Measurements from ENCODE around the gene CLEC11A. TPM values are rescaled to one million over a fixed set of nuclear protein-coding genes. Genes with fewer than 3 reads are reported as not detected.

Gene CLEC11A
- total RNA-seq, 1 experiment from 2014 or later = 7.6 TPM

- no peak for TF ChIP-seq PRDM15 (CRISPR knock-in tag; IDR thresholded peaks at IDR 0.05)
- TF ChIP-seq ETV6 (CRISPR knock-in tag; IDR thresholded peaks at IDR 0.05) = no peak
- no peak for TF ChIP-seq ERG (CRISPR knock-in tag; IDR thresholded peaks at IDR 0.05)
- no peak for TF ChIP-seq HMGA2 (CRISPR knock-in tag; IDR thresholded peaks at IDR 0.05)
- TF ChIP-seq GTF2I (CRISPR knock-in tag; conservative IDR thresholded peaks at IDR 0.05) = no peak
- TF ChIP-seq FOXK1 (CRISPR knock-in tag; IDR thresholded peaks at IDR 0.05) = no peak
- no peak for TF ChIP-seq ZNF423 (CRISPR knock-in tag; IDR thresholded peaks at IDR 0.05)
- no peak for TF ChIP-seq ZNF263 (CRISPR knock-in tag; IDR thresholded peaks at IDR 0.05; ENCODE audit: low read depth)
- no peak for TF ChIP-seq ZNF396 (CRISPR knock-in tag; IDR thresholded peaks at IDR 0.05; ENCODE audit: borderline replicate concordance)
Observed at GRCh38 chr19:50741179-50741933, 18.2 kb downstream of the CLEC11A start (continued).

DNA sequence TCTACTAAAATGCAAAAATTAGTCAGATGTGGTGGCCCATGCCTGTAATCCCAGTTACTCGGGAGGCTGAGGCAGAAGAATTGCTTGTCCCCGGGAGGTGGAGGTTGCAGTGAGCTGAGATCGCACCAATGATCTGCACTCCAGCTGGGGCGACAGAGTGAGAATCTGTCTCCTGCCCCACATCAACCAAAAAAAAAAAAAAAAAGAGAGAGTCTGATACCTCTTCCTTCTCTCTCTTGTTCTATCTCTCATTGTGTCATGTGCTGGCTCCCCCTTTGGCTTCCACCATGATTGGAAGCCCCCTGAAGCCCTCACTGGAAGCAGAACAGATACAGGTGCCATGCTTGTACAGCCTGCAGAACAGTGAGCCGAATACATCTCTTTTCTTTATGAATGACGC, 20.4 kb downstream of the CLEC11A start:
- H3K4me1 Mint-ChIP-seq = peaks cover 5% of the 10 kb centered on the region
- ChIA-PET CTCF (interaction anchor here (0.6 to 2.7 kb wide), 6 partner anchors 19 to 187 kb away, joined by 3 to 13 read pairs (median 3); no protein-coding TSS in a partner anchor), POLR2A (interaction anchor here (0.6 to 0.7 kb wide), 2 partner anchors 34 to 86 kb away, joined by 3 to 11 read pairs; no protein-coding TSS in a partner anchor)
- DNase-seq (ENCODE audit: low spot score) (no peak), ATAC-seq (no peak)
- TF ChIP-seq, protein P1, sequence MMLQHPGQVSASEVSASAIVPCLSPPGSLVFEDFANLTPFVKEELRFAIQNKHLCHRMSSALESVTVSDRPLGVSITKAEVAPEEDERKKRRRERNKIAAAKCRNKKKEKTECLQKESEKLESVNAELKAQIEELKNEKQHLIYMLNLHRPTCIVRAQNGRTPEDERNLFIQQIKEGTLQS (CRISPR knock-in tag; conservative IDR thresholded peaks at IDR 0.05) = no peak
- no peak for TF ChIP-seq AR (CRISPR knock-in tag; IDR thresholded peaks at IDR 0.05)
- no peak for TF ChIP-seq IRF2 (CRISPR knock-in tag; IDR thresholded peaks at IDR 0.05; ENCODE audit: borderline replicate concordance, low read depth)
- no peak for TF ChIP-seq ETV6 (CRISPR knock-in tag; IDR thresholded peaks at IDR 0.05)
- no peak for TF ChIP-seq SMAD4 (CRISPR knock-in tag; IDR thresholded peaks at IDR 0.05)
- TF ChIP-seq CBFB (CRISPR knock-in tag; IDR thresholded peaks at IDR 0.05; ENCODE audit: low read depth) = no peak
- TF ChIP-seq E2F5 (CRISPR knock-in tag; IDR thresholded peaks at IDR 0.05) = no peak
- TF ChIP-seq, protein P2, sequence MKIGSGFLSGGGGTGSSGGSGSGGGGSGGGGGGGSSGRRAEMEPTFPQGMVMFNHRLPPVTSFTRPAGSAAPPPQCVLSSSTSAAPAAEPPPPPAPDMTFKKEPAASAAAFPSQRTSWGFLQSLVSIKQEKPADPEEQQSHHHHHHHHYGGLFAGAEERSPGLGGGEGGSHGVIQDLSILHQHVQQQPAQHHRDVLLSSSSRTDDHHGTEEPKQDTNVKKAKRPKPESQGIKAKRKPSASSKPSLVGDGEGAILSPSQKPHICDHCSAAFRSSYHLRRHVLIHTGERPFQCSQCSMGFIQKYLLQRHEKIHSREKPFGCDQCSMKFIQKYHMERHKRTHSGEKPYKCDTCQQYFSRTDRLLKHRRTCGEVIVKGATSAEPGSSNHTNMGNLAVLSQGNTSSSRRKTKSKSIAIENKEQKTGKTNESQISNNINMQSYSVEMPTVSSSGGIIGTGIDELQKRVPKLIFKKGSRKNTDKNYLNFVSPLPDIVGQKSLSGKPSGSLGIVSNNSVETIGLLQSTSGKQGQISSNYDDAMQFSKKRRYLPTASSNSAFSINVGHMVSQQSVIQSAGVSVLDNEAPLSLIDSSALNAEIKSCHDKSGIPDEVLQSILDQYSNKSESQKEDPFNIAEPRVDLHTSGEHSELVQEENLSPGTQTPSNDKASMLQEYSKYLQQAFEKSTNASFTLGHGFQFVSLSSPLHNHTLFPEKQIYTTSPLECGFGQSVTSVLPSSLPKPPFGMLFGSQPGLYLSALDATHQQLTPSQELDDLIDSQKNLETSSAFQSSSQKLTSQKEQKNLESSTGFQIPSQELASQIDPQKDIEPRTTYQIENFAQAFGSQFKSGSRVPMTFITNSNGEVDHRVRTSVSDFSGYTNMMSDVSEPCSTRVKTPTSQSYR (CRISPR knock-in tag; IDR thresholded peaks at IDR 0.05) = no peak
- H3K4me3 Mint-ChIP-seq = no peak overlapping the region
- no peaks in the 10 kb centered on the region for H3K36me3 Mint-ChIP-seq
- no peak overlapping the region for H3K27ac Mint-ChIP-seq
- peaks cover 18% of the 10 kb centered on the region for H3K27me3 Mint-ChIP-seq (ENCODE audit: low read depth)
- H3K9me3 Mint-ChIP-seq = no peaks in the 10 kb centered on the region
